ENCODE results near the gene CCNJL. TPM values are rescaled to one million over a fixed set of nuclear protein-coding genes. Genes with fewer than 3 reads are reported as not detected.

Gene CCNJL
- total and polyA plus RNA-seq, 2 experiments from 2014 or later, result 28.4 to 29.2 TPM

DNA sequence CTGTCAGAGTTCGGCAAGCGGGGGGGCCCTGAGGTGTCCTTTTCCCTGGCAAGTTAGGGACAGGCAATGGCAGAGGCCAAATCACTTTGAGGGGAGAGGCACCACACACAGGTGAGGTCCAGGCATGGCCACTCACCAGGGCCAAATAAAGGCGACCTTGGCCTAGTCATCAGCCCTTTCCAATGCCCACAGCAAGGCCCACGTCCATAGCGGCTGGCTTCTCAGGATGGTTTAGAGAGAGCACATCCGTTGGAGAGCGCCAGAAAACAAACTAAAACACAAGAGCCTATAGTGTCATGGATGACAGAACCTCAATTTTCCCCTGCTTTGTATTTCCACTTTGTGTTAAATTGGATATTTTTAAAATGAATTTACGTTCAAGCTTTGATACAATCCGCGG, 7.0 kb downstream of the CCNJL start:
- peaks cover 62% of the 10 kb centered on the region for H3K36me3 Mint-ChIP-seq (ENCODE audit: low read depth)
- no peak for TF ChIP-seq JUNB (IDR thresholded peaks at IDR 0.05; ENCODE audit: unreplicated experiment)
- no peak for TF ChIP-seq POLR2AphosphoS5 (IDR thresholded peaks at IDR 0.05; ENCODE audit: low read depth)
- no peak for TF ChIP-seq STAT1 (IDR thresholded peaks at IDR 0.05; ENCODE audit: unreplicated experiment)
- TF ChIP-seq EZH2phosphoT487 (IDR thresholded peaks at IDR 0.05; ENCODE audit: unreplicated experiment), result no peak
- no peak for TF ChIP-seq NANOG (IDR thresholded peaks at IDR 0.05; ENCODE audit: borderline replicate concordance)
- TF ChIP-seq, protein P1, sequence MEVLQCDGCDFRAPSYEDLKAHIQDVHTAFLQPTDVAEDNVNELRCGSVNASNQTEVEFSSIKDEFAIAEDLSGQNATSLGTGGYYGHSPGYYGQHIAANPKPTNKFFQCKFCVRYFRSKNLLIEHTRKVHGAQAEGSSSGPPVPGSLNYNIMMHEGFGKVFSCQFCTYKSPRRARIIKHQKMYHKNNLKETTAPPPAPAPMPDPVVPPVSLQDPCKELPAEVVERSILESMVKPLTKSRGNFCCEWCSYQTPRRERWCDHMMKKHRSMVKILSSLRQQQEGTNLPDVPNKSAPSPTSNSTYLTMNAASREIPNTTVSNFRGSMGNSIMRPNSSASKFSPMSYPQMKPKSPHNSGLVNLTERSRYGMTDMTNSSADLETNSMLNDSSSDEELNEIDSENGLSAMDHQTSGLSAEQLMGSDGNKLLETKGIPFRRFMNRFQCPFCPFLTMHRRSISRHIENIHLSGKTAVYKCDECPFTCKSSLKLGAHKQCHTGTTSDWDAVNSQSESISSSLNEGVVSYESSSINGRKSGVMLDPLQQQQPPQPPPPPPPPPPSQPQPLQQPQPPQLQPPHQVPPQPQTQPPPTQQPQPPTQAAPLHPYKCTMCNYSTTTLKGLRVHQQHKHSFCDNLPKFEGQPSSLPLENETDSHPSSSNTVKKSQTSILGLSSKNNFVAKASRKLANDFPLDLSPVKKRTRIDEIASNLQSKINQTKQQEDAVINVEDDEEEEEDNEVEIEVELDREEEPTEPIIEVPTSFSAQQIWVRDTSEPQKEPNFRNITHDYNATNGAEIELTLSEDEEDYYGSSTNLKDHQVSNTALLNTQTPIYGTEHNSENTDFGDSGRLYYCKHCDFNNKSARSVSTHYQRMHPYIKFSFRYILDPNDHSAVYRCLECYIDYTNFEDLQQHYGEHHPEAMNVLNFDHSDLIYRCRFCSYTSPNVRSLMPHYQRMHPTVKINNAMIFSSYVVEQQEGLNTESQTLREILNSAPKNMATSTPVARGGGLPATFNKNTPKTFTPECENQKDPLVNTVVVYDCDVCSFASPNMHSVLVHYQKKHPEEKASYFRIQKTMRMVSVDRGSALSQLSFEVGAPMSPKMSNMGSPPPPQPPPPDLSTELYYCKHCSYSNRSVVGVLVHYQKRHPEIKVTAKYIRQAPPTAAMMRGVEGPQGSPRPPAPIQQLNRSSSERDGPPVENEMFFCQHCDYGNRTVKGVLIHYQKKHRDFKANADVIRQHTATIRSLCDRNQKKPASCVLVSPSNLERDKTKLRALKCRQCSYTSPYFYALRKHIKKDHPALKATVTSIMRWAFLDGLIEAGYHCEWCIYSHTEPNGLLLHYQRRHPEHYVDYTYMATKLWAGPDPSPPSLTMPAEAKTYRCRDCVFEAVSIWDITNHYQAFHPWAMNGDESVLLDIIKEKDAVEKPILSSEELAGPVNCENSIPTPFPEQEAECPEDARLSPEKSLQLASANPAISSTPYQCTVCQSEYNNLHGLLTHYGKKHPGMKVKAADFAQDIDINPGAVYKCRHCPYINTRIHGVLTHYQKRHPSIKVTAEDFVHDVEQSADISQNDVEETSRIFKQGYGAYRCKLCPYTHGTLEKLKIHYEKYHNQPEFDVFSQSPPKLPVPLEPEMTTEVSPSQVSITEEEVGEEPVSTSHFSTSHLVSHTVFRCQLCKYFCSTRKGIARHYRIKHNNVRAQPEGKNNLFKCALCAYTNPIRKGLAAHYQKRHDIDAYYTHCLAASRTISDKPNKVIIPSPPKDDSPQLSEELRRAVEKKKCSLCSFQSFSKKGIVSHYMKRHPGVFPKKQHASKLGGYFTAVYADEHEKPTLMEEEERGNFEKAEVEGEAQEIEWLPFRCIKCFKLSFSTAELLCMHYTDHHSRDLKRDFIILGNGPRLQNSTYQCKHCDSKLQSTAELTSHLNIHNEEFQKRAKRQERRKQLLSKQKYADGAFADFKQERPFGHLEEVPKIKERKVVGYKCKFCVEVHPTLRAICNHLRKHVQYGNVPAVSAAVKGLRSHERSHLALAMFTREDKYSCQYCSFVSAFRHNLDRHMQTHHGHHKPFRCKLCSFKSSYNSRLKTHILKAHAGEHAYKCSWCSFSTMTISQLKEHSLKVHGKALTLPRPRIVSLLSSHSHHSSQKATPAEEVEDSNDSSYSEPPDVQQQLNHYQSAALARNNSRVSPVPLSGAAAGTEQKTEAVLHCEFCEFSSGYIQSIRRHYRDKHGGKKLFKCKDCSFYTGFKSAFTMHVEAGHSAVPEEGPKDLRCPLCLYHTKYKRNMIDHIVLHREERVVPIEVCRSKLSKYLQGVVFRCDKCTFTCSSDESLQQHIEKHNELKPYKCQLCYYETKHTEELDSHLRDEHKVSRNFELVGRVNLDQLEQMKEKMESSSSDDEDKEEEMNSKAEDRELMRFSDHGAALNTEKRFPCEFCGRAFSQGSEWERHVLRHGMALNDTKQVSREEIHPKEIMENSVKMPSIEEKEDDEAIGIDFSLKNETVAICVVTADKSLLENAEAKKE (CRISPR knock-in tag; IDR thresholded peaks at IDR 0.05), result no peak
- no peak for TF ChIP-seq ZNF114 (CRISPR knock-in tag; IDR thresholded peaks at IDR 0.05)
- TF ChIP-seq, protein P2, sequence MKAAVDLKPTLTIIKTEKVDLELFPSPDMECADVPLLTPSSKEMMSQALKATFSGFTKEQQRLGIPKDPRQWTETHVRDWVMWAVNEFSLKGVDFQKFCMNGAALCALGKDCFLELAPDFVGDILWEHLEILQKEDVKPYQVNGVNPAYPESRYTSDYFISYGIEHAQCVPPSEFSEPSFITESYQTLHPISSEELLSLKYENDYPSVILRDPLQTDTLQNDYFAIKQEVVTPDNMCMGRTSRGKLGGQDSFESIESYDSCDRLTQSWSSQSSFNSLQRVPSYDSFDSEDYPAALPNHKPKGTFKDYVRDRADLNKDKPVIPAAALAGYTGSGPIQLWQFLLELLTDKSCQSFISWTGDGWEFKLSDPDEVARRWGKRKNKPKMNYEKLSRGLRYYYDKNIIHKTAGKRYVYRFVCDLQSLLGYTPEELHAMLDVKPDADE (IDR thresholded peaks at IDR 0.05), result no peak
- no peak for TF ChIP-seq CREB1 (CRISPR knock-in tag; IDR thresholded peaks at IDR 0.05; ENCODE audit: low read depth)
- TF ChIP-seq EZH2 (IDR thresholded peaks at IDR 0.05; ENCODE audit: low read depth, unreplicated experiment), result no peak
- TF ChIP-seq, protein P3, sequence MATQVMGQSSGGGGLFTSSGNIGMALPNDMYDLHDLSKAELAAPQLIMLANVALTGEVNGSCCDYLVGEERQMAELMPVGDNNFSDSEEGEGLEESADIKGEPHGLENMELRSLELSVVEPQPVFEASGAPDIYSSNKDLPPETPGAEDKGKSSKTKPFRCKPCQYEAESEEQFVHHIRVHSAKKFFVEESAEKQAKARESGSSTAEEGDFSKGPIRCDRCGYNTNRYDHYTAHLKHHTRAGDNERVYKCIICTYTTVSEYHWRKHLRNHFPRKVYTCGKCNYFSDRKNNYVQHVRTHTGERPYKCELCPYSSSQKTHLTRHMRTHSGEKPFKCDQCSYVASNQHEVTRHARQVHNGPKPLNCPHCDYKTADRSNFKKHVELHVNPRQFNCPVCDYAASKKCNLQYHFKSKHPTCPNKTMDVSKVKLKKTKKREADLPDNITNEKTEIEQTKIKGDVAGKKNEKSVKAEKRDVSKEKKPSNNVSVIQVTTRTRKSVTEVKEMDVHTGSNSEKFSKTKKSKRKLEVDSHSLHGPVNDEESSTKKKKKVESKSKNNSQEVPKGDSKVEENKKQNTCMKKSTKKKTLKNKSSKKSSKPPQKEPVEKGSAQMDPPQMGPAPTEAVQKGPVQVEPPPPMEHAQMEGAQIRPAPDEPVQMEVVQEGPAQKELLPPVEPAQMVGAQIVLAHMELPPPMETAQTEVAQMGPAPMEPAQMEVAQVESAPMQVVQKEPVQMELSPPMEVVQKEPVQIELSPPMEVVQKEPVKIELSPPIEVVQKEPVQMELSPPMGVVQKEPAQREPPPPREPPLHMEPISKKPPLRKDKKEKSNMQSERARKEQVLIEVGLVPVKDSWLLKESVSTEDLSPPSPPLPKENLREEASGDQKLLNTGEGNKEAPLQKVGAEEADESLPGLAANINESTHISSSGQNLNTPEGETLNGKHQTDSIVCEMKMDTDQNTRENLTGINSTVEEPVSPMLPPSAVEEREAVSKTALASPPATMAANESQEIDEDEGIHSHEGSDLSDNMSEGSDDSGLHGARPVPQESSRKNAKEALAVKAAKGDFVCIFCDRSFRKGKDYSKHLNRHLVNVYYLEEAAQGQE (IDR thresholded peaks at IDR 0.05; ENCODE audit: unreplicated experiment), result no peak
- TF ChIP-seq ZNF331 (CRISPR knock-in tag; IDR thresholded peaks at IDR 0.05; ENCODE audit: low read depth), result no peak
- TF ChIP-seq, protein P4, sequence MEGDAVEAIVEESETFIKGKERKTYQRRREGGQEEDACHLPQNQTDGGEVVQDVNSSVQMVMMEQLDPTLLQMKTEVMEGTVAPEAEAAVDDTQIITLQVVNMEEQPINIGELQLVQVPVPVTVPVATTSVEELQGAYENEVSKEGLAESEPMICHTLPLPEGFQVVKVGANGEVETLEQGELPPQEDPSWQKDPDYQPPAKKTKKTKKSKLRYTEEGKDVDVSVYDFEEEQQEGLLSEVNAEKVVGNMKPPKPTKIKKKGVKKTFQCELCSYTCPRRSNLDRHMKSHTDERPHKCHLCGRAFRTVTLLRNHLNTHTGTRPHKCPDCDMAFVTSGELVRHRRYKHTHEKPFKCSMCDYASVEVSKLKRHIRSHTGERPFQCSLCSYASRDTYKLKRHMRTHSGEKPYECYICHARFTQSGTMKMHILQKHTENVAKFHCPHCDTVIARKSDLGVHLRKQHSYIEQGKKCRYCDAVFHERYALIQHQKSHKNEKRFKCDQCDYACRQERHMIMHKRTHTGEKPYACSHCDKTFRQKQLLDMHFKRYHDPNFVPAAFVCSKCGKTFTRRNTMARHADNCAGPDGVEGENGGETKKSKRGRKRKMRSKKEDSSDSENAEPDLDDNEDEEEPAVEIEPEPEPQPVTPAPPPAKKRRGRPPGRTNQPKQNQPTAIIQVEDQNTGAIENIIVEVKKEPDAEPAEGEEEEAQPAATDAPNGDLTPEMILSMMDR (conservative IDR thresholded peaks at IDR 0.05; ENCODE audit: low read depth in 2 of 2), result no peak
- 0 out of 2 replicates have a peak, but pooled peaks cover 3% of the 10 kb centered on the region for H3F3A ChIP-seq (replicated peaks; ENCODE audit: low read depth)
- no peak overlapping the region; the same call in 1 of the 2 replicates for H3K27ac ChIP-seq (ENCODE audit: low read depth)
- H3K4me2 ChIP-seq, result no peak overlapping the region
- ATAC-seq (no peak), DNase-seq (ENCODE audit: low spot score) (no peak)
- H3K4me1 Mint-ChIP-seq, result peaks cover 16% of the 10 kb centered on the region
- H3K4me3 Mint-ChIP-seq, result no peak overlapping the region
- 0 out of 2 replicates have a peak, but pooled peaks cover 4% of the 10 kb centered on the region for H3K4me1 ChIP-seq (ENCODE audit: insufficient read depth)
- peaks cover 28% of the 10 kb centered on the region for H4K20me1 ChIP-seq (replicated peaks; ENCODE audit: insufficient read depth)
- H2AFZ ChIP-seq, result no peak overlapping the region
- H3K27ac Mint-ChIP-seq, result no peak overlapping the region
- H3K4me3 ChIP-seq, result no peak overlapping the region
- H3K9me3 Mint-ChIP-seq, result no peaks in the 10 kb centered on the region
- no peaks in the 10 kb centered on the region for H3K9me2 ChIP-seq (ENCODE audit: insufficient read depth)
- no peaks in the 10 kb centered on the region for H3K27me3 ChIP-seq (ENCODE audit: insufficient read depth)
- peaks cover 2% of the 10 kb centered on the region for H3K27me3 Mint-ChIP-seq (ENCODE audit: insufficient read depth, low read depth, poor library complexity)
- peaks cover 90% of the 10 kb centered on the region for H3K79me2 ChIP-seq (replicated peaks; ENCODE audit: insufficient read depth)
- H3K36me3 ChIP-seq (ENCODE audit: insufficient read depth), result peaks cover 4% of the 10 kb centered on the region; the same call in 1 of the 2 replicates
